H9 (cell line): Measurements from ENCODE around the gene P4HA3. TPM values are rescaled to one million over a fixed set of nuclear protein-coding genes. Genes with fewer than 3 reads are reported as not detected.

Experiments used
- DNase-seq: peaks from one replicate; pipeline ENCODE4 v3.0.0-alpha.2; 2017
- H2AFZ ChIP-seq: one replicate; pipeline ENCODE4 v1.6.1; 2013; ENCODE audit warnings: mild to moderate bottlenecking, low read length, control low read depth, moderate library complexity
- H2AK5ac ChIP-seq: 2 replicates; pipeline ENCODE4 v1.6.1; 2013; ENCODE audit warnings: low read length, control low read depth, mixed read lengths; ENCODE audit not compliant: insufficient read length
- H2BK120ac ChIP-seq: one replicate; pipeline ENCODE4 v1.6.1; 2013; ENCODE audit warnings: low read depth, mild to moderate bottlenecking, low read length, control low read depth, inconsistent platforms; ENCODE audit not compliant: poor library complexity, severe bottlenecking
- H2BK12ac ChIP-seq: 2 replicates; pipeline ENCODE4 v1.6.1; 2013; ENCODE audit warnings: low read length, control low read depth, mixed read lengths, low read depth; ENCODE audit not compliant: insufficient read length
- H2BK15ac ChIP-seq: 2 replicates; pipeline ENCODE4 v1.6.1; 2013; ENCODE audit warnings: low read depth, low read length, control low read depth
- H2BK20ac ChIP-seq: one replicate; pipeline ENCODE4 v1.6.1; 2013; ENCODE audit warnings: low read depth, mild to moderate bottlenecking, low read length, control low read depth, inconsistent platforms; ENCODE audit not compliant: poor library complexity, severe bottlenecking
- H2BK5ac ChIP-seq: 2 replicates; pipeline ENCODE4 v1.6.1; 2013; ENCODE audit warnings: low read length, control low read depth, mixed read lengths; ENCODE audit not compliant: insufficient read length
- H3K14ac ChIP-seq: 2 replicates; pipeline ENCODE4 v1.6.1; 2013; ENCODE audit warnings: low read length, control low read depth; ENCODE audit not compliant: insufficient read depth
- H3K18ac ChIP-seq: 2 replicates; pipeline ENCODE4 v1.6.1; 2013; ENCODE audit warnings: low read depth, mild to moderate bottlenecking, mixed read lengths, low read length, control low read depth; ENCODE audit not compliant: insufficient read length
- H3K23ac ChIP-seq: 2 replicates; pipeline ENCODE4 v1.6.1; 2013; ENCODE audit warnings: low read length, control low read depth, mixed read lengths, low read depth; ENCODE audit not compliant: insufficient read length
- H3K23me2 ChIP-seq: 2 replicates; pipeline ENCODE4 v1.6.1; 2013; ENCODE audit warnings: low read depth, mild to moderate bottlenecking, mixed read lengths, low read length, control low read depth; ENCODE audit not compliant: insufficient read length, poor library complexity, severe bottlenecking
- H3K27ac ChIP-seq: 2 replicates; pipeline ENCODE4 v1.5.1; 2013; ENCODE audit warnings: low read length, control low read depth, mixed read lengths, low read depth; ENCODE audit not compliant: insufficient read length
- H3K27me3 ChIP-seq: 2 replicates; pipeline ENCODE4 v1.6.1; 2013; ENCODE audit warnings: low read length, control low read depth, inconsistent platforms; ENCODE audit not compliant: insufficient read depth
- H3K4ac ChIP-seq: 2 replicates; pipeline ENCODE4 v1.6.1; 2013; ENCODE audit warnings: low read depth, mild to moderate bottlenecking, control low read depth, inconsistent platforms, low read length, moderate library complexity
- H3K4me1 ChIP-seq: 2 replicates; pipeline ENCODE4 v1.6.1; 2013; ENCODE audit warnings: low read length, control low read depth, inconsistent platforms; ENCODE audit not compliant: insufficient read depth
- H3K4me2 ChIP-seq: 2 replicates; pipeline ENCODE4 v1.6.1; 2013; ENCODE audit warnings: low read length, control low read depth, mixed read lengths; ENCODE audit not compliant: insufficient read length, insufficient read depth
- H3K56ac ChIP-seq: 2 replicates; pipeline ENCODE4 v1.6.1; 2013; ENCODE audit warnings: low read depth, mild to moderate bottlenecking, mixed read lengths, low read length, control low read depth; ENCODE audit not compliant: insufficient read length
- H3K79me1 ChIP-seq: 2 replicates; pipeline ENCODE4 v1.6.1; 2013; ENCODE audit warnings: low read depth, mild to moderate bottlenecking, moderate library complexity, low read length, control low read depth, inconsistent platforms; ENCODE audit not compliant: insufficient read depth, poor library complexity, severe bottlenecking
- H3K79me2 ChIP-seq: 2 replicates; pipeline ENCODE4 v1.6.1; 2013; ENCODE audit warnings: low read length, control low read depth, inconsistent platforms; ENCODE audit not compliant: insufficient read depth
- H3K9ac ChIP-seq: 2 replicates; pipeline ENCODE4 v1.6.1; 2013; ENCODE audit warnings: low read length, control low read depth, mixed read lengths; ENCODE audit not compliant: insufficient read length; ENCODE audit errors: extremely low read depth
- H3K9me3 ChIP-seq: one replicate; pipeline ENCODE4 v1.6.1; 2013; ENCODE audit warnings: low read depth, low read length, inconsistent platforms; ENCODE audit not compliant: control insufficient read depth
- H3T11ph ChIP-seq: one replicate; pipeline ENCODE4 v1.6.1; 2013; ENCODE audit warnings: mild to moderate bottlenecking, low read length, control low read depth, inconsistent platforms
- H4K20me1 ChIP-seq: one replicate; pipeline ENCODE4 v1.6.1; 2013; ENCODE audit not compliant: control insufficient read depth, insufficient read length, insufficient read depth
- H4K5ac ChIP-seq: 2 replicates; pipeline ENCODE4 v1.6.1; 2013; ENCODE audit warnings: low read depth, mild to moderate bottlenecking, mixed read lengths, low read length, control low read depth; ENCODE audit not compliant: insufficient read length
- H4K8ac ChIP-seq: replicated peaks from 2 replicates; pipeline ENCODE4 v1.6.1; 2013; ENCODE audit warnings: low read length, control low read depth, mixed read lengths, low read depth; ENCODE audit not compliant: insufficient read length
- H4K91ac ChIP-seq: 2 replicates; pipeline ENCODE4 v1.6.1; 2013; ENCODE audit warnings: low read depth, mild to moderate bottlenecking, moderate library complexity, mixed read lengths, low read length, control low read depth; ENCODE audit not compliant: insufficient read length
- H3K27ac Mint-ChIP-seq, 3 experiments: 2 replicates in 2 of 3; 3 replicates in 1 of 3; pipeline ENCODE4 v1.8.0; 2020 to 2021; ENCODE audit warnings: mixed read lengths in 3 of 3, mild to moderate bottlenecking in 1 of 3, moderate library complexity in 1 of 3
- H3K27me3 Mint-ChIP-seq: 2 replicates; pipeline ENCODE4 v1.8.0; 2021; ENCODE audit warnings: low read depth, mild to moderate bottlenecking, moderate library complexity, mixed read lengths
- H3K36me3 Mint-ChIP-seq, 3 experiments: 2 replicates in 2 of 3; 3 replicates in 1 of 3; pipeline ENCODE4 v1.8.0; 2020 to 2021; ENCODE audit warnings: low read depth in 3 of 3, mixed read lengths in 3 of 3; ENCODE audit not compliant: insufficient read depth in 1 of 3
- H3K4me1 Mint-ChIP-seq, 2 experiments: 2 replicates each; pipeline ENCODE4 v1.8.0; 2020; ENCODE audit warnings: mixed read lengths in 2 of 2
- H3K4me3 Mint-ChIP-seq, 2 experiments: 2 replicates in 1 of 2; 3 replicates in 1 of 2; pipeline ENCODE4 v1.8.0; 2020 to 2021; ENCODE audit warnings: mild to moderate bottlenecking in 2 of 2, mixed read lengths in 2 of 2, moderate library complexity in 1 of 2
- H3K9me3 Mint-ChIP-seq, 2 experiments: 2 replicates in 1 of 2; 3 replicates in 1 of 2; pipeline ENCODE4 v1.8.0; 2020; ENCODE audit warnings: mild to moderate bottlenecking in 2 of 2, mixed read lengths in 2 of 2, moderate library complexity in 1 of 2
- WGBS: extraction: QIAGEN DNeasy Blood & Tissue Kit; methylation state at CpG from one replicate; pipeline ENCODE4 v1.1.7; 2013; ENCODE audit warnings: missing lambda C conversion rate, low lambda C conversion rate, mixed read lengths; ENCODE audit not compliant: insufficient read length; ENCODE audit errors: extremely low coverage; 5-methylcytosine and 5-hydroxymethylcytosine counted together
- total RNA-seq: library from RNA; stranded (reverse); gene quantifications from 2 replicates; pipeline ENCODE4 v1.2.1, GENCODE V29; 2021
- TF ChIP-seq, protein P1 (sequence below): fragments of 200-600 bp; sonication (generic); conservative IDR thresholded peaks from 3 replicates; pipeline ENCODE4 v1.8.0; 2021; ENCODE audit warnings: antibody characterized with exemption, mild to moderate bottlenecking

P4HA3 gene
- total RNA-seq, 1 experiment from 2014 or later, result not detected

DNA sequence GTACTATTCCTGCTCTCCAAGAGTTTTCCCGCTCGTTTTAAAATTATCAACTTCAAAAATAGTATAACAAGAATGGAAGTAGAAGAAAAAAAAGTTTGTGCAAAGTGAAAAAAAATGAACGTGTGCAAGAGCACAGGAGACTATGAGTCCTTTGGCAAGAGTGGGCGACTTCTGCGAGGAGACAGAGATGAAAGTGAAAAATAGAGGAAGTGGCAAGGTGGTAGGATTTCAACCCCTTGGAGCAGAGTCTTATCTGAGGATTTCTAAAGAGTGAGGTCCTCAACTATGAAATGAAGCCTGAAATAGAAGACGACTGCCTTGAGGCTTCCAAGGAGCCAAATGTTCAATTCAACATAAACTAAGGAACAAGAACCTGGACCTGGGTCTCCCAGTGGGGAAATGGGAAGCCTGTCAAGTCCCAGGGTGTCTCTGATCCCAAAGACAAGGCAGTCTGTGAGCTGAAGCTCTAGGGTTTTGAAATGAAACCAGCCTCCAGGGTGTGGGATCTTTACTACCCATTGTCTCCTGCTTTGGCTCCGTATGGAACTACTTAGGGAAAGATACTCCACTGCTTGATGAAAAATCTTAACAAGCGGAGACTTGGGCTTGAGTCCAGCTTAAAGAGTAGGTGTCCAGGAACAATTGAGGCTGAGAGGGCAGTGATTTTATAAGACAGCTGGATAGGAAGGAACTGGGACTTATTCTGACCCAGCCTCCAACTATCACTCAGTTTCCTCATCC, 4.8 kb downstream of the P4HA3 start:
- no peak overlapping the region for H4K5ac ChIP-seq
- no peak overlapping the region for H2AK5ac ChIP-seq
- H3K79me1 ChIP-seq, result no peaks in the 10 kb centered on the region
- no peak overlapping the region for H2BK20ac ChIP-seq
- H2AFZ ChIP-seq, result no peak overlapping the region
- no peak overlapping the region for H3K27ac ChIP-seq
- no peak overlapping the region for H3K4me3 Mint-ChIP-seq
- no peak overlapping the region for H3K27ac Mint-ChIP-seq
- no peak overlapping the region for H3T11ph ChIP-seq
- no peaks in the 10 kb centered on the region for H3K9me3 Mint-ChIP-seq
- H3K4me2 ChIP-seq, result no peak overlapping the region
- no peak overlapping the region for H3K23ac ChIP-seq
- no peak overlapping the region for H2BK15ac ChIP-seq
- no peak overlapping the region for H3K18ac ChIP-seq
- peaks cover under 1% of the 10 kb centered on the region in 2 experiments; a peak in 2 of 4 replicates for H3K4me1 Mint-ChIP-seq
- H4K91ac ChIP-seq, result no peak overlapping the region
- no peak overlapping the region for H2BK120ac ChIP-seq
- peaks cover 48% of the 10 kb centered on the region for H3K27me3 Mint-ChIP-seq
- no peak overlapping the region for H4K8ac ChIP-seq
- DNase-seq, result no peak
- no peak overlapping the region for H2BK5ac ChIP-seq
- no CpG with 5 or more reads among the region's 8 CpGs for WGBS
- no peaks in the 10 kb centered on the region for H3K9me3 ChIP-seq
- no peak overlapping the region for H3K9ac ChIP-seq
- no peak overlapping the region for H3K56ac ChIP-seq
- H3K4ac ChIP-seq, result no peak overlapping the region
- H3K23me2 ChIP-seq, result peaks cover 4% of the 10 kb centered on the region
- TF ChIP-seq, protein P1, sequence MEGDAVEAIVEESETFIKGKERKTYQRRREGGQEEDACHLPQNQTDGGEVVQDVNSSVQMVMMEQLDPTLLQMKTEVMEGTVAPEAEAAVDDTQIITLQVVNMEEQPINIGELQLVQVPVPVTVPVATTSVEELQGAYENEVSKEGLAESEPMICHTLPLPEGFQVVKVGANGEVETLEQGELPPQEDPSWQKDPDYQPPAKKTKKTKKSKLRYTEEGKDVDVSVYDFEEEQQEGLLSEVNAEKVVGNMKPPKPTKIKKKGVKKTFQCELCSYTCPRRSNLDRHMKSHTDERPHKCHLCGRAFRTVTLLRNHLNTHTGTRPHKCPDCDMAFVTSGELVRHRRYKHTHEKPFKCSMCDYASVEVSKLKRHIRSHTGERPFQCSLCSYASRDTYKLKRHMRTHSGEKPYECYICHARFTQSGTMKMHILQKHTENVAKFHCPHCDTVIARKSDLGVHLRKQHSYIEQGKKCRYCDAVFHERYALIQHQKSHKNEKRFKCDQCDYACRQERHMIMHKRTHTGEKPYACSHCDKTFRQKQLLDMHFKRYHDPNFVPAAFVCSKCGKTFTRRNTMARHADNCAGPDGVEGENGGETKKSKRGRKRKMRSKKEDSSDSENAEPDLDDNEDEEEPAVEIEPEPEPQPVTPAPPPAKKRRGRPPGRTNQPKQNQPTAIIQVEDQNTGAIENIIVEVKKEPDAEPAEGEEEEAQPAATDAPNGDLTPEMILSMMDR, result no peak
- no peaks in the 10 kb centered on the region for H3K79me2 ChIP-seq
- no peak overlapping the region for H2BK12ac ChIP-seq
- H3K14ac ChIP-seq, result no peak overlapping the region
- no peaks in the 10 kb centered on the region for H4K20me1 ChIP-seq
- H3K4me1 ChIP-seq, result no peaks in the 10 kb centered on the region
- peaks cover 6% of the 10 kb centered on the region; the same call in 1 of the 2 replicates for H3K27me3 ChIP-seq
- H3K36me3 Mint-ChIP-seq, result no peaks in the 10 kb centered on the region
